ENCODE measurements around the gene RAB27A.

The RAB27A gene

GRCh38 chr15:55196458-55197361 lies 92.9 kb downstream of the RAB27A start, which contains the start of gene RSL24D1:
Gene RSL24D1, minus strand, starts transcription at chr15:55196941. Its CDS starts 51 bp downstream, at chr15:55196890.
- peaks cover 51% of the 10 kb centered on the region for H3K79me2 ChIP-seq (ENCODE audit: control insufficient read depth, low read length)
- peak within 1 kb of the TSS; percentile 86 for H3K4me2 ChIP-seq (ENCODE audit: low read length)
- H3K9me2 ChIP-seq (replicated peaks; ENCODE audit: control insufficient read depth, low read length): no peaks in the 10 kb centered on the region
- H3K4me3 ChIP-seq (ENCODE audit: low read length): peak within 1 kb of the TSS; percentile 86
- H3K36me3 ChIP-seq (ENCODE audit: control insufficient read depth, low read length): peaks cover 49% of the 10 kb centered on the region
- TF ChIP-seq CTCF (IDR thresholded peaks at IDR 0.05; ENCODE audit: low read depth, low read length, poor library complexity, severe bottlenecking): peak; percentile 60
- no peak for TF ChIP-seq EZH2phosphoT487 (IDR thresholded peaks at IDR 0.05; ENCODE audit: borderline replicate concordance, low read length)
- H3K27me3 ChIP-seq (ENCODE audit: control insufficient read depth, low read length): no peaks in the 10 kb centered on the region
- H3K4me1 ChIP-seq (ENCODE audit: control insufficient read depth, low read length): peaks cover 36% of the 10 kb centered on the region
- H3F3A ChIP-seq (ENCODE audit: control insufficient read depth, insufficient read depth): peaks cover 13% of the 10 kb centered on the region
- peak within 1 kb of the TSS; percentile 96 for H3K27ac ChIP-seq (ENCODE audit: low read depth, low read length)
- peaks cover 12% of the 10 kb centered on the region; the same call in 1 of the 2 replicates for H3K9me3 ChIP-seq (ENCODE audit: control insufficient read depth, insufficient read depth, low read length)
- H4K20me1 ChIP-seq (ENCODE audit: control insufficient read depth, insufficient read depth, low read depth, low read length): peaks cover 27% of the 10 kb centered on the region

GRCh38 chr15:55195996-55196395 lies 93.6 kb downstream of the RAB27A start:
- Histone ChIP-seq H4K20me1 (ENCODE audit: control insufficient read depth, insufficient read depth, low read depth, low read length) (peaks cover 31% of the 10 kb centered on the region), H3K27ac (ENCODE audit: low read depth, low read length) (peak overlapping the region; percentile 96)
- no peak for TF ChIP-seq EZH2phosphoT487 (IDR thresholded peaks at IDR 0.05; ENCODE audit: borderline replicate concordance, low read length)
- TF ChIP-seq CTCF (IDR thresholded peaks at IDR 0.05; ENCODE audit: low read depth, low read length, poor library complexity, severe bottlenecking): no peak

GRCh38 chr15:55194256-55194655 lies 95.4 kb downstream of the RAB27A start:
- Histone ChIP-seq H4K20me1 (ENCODE audit: control insufficient read depth, insufficient read depth, low read depth, low read length) (peaks cover 31% of the 10 kb centered on the region), H3K36me3 (ENCODE audit: control insufficient read depth, low read length) (peaks cover 73% of the 10 kb centered on the region), H3K79me2 (ENCODE audit: control insufficient read depth, low read length) (peaks cover 75% of the 10 kb centered on the region), H3K27me3 (ENCODE audit: control insufficient read depth, low read length) (no peaks in the 10 kb centered on the region), H3K9me2 (replicated peaks; ENCODE audit: control insufficient read depth, low read length) (no peaks in the 10 kb centered on the region), H3K27ac (ENCODE audit: low read depth, low read length) (no peak overlapping the region), H3K4me3 (ENCODE audit: low read length) (peak overlapping the region; percentile 86), H3F3A (ENCODE audit: control insufficient read depth, insufficient read depth) (peaks cover 12% of the 10 kb centered on the region), H3K4me1 (ENCODE audit: control insufficient read depth, low read length) (peaks cover 36% of the 10 kb centered on the region), H3K4me2 (ENCODE audit: low read length) (peak overlapping the region; percentile 86), H3K9me3 (ENCODE audit: control insufficient read depth, insufficient read depth, low read length) (peaks cover 7% of the 10 kb centered on the region; the same call in 1 of the 2 replicates)
- TF ChIP-seq CTCF (IDR thresholded peaks at IDR 0.05; ENCODE audit: low read depth, low read length, poor library complexity, severe bottlenecking) (no peak), EZH2phosphoT487 (IDR thresholded peaks at IDR 0.05; ENCODE audit: borderline replicate concordance, low read length) (no peak)

More at GRCh38 chr15:55195996-55196395, 93.6 kb downstream of the RAB27A start:
- peaks cover 58% of the 10 kb centered on the region for H3K79me2 ChIP-seq (ENCODE audit: control insufficient read depth, low read length)
- peaks cover 12% of the 10 kb centered on the region; the same call in 1 of the 2 replicates for H3K9me3 ChIP-seq (ENCODE audit: control insufficient read depth, insufficient read depth, low read length)
- peak overlapping the region; percentile 86 for H3K4me2 ChIP-seq (ENCODE audit: low read length)
- H3K4me1 ChIP-seq (ENCODE audit: control insufficient read depth, low read length): peaks cover 36% of the 10 kb centered on the region
- no peaks in the 10 kb centered on the region for H3K27me3 ChIP-seq (ENCODE audit: control insufficient read depth, low read length)
- H3K4me3 ChIP-seq (ENCODE audit: low read length): peak overlapping the region; percentile 86
- H3K36me3 ChIP-seq (ENCODE audit: control insufficient read depth, low read length): peaks cover 56% of the 10 kb centered on the region
- no peaks in the 10 kb centered on the region for H3K9me2 ChIP-seq (replicated peaks; ENCODE audit: control insufficient read depth, low read length)
- H3F3A ChIP-seq (ENCODE audit: control insufficient read depth, insufficient read depth): peaks cover 13% of the 10 kb centered on the region
